HFF-Myc (cell line): ENCODE results near the gene UBE2D2.

Source experiments
- DNase-seq: peaks from one replicate; pipeline ENCODE4 v3.0.0-alpha.2; 2011; ENCODE audit warnings: low read depth; ENCODE audit errors: extremely low read depth
- H3K4me3 ChIP-seq: replicated peaks from 2 replicates; pipeline ENCODE4 v1.5.1; 2011; ENCODE audit warnings: low read depth, mild to moderate bottlenecking, control low read depth, low read length
- CTCF ChIP-seq: IDR thresholded peaks from 2 replicates; pipeline ENCODE4 v1.5.1; 2012; ENCODE audit warnings: mild to moderate bottlenecking, low read depth, low read length, control low read depth; ENCODE audit errors: missing control alignments

Gene UBE2D2

GRCh38 chr5:139670369-139671095 lies 109.4 kb downstream of the UBE2D2 start:
- peak; percentile 29 for TF ChIP-seq CTCF
- no peak for DNase-seq
- no peak overlapping the region for H3K4me3 ChIP-seq

- TF ChIP-seq CTCF = no peak
- no peak for DNase-seq
- no peak overlapping the region for H3K4me3 ChIP-seq
Observed at GRCh38 chr5:139671096-139671841, 110.1 kb downstream of the UBE2D2 start.

DNA sequence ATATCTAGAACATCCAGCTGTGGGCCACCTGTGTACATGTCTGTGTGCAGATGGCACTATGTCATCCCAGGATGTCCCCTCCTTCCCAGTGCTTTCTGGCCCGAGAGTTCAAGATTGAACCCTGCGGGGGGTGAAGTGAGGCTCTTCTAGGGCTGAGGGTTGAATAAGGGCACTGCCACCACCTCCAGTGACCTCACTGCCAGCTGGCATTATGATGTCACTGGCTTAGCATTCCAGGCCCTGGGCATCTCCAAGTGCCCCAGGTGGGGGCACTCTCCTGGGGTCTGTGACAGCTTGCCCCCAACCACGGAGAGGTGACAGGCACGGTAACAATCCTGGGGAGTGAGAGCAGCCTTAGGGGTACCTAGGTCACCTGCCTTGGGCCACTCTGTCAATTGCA lies 114.1 kb downstream of the UBE2D2 start:
- no peak for DNase-seq
- no peak for TF ChIP-seq CTCF

GRCh38 chr5:139675825-139676224 lies 114.7 kb downstream of the UBE2D2 start:
- no peak for DNase-seq
- no peak overlapping the region for H3K4me3 ChIP-seq
- TF ChIP-seq CTCF = no peak

More for the DNA sequence above, 114.1 kb downstream of the UBE2D2 start:
- no peak overlapping the region for H3K4me3 ChIP-seq

DNA sequence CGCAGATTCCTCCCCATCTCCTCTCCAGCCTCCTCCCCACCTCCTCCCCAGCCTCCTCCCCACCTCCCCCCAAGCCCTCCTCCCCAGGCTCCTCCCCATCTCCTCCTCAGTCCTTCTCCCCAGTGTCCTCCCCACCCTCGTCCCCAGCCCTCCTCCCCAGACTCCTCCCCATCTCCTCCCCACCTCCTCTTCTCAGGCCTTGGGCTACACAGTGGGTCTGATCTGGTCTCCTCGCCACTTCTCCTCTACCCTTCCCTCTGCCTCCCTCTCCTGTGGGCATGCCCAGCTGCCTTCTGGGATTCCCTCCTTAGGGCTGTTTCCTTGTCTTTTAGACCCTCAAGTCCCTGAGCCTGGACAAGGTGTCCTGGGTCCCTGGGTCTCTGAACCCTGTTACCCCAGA lies 115.3 kb downstream of the UBE2D2 start:
- TF ChIP-seq CTCF = no peak
- no peak overlapping the region for H3K4me3 ChIP-seq
- no peak for DNase-seq

DNA sequence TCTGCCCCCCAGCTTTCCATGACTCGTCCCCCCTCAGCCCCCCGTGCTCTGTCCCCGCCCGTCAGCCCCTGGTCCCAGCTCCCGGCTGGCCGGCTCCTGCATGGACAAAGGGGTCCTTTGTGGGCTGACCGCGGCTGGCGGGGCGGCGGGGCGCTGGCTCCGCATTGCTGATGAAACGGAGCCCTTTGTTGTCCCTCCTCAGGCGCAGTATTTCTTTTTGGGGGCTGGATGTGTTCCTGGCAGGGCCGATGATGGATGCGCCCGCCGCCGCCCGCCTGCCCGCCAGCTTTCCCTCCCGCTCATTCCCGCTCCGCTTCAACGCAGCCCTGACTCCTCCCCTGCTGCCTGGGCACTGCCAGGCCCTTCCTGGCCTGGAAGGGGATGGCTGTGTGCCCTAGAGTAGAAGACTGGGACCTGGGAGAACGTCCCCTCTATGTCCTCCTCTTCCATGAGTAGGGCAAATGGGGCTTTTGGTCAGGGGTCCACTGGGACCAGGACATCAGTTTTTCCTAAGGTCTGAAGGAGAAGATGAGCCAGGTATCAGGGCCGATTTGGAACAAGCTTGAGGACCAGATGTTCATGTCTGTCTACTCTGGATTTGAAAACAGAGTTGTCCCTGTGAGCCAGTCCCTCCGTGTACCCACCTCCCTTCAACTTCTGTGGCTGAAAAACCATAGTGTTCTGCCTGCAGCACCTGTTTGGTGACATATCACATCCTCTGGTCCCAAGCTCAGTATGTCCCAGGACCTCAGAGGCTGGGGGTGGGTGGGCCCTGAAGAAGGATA lies 116.0 kb downstream of the UBE2D2 start:
- no peak for TF ChIP-seq CTCF
- no peak overlapping the region for H3K4me3 ChIP-seq
- no peak for DNase-seq
